Stimulated activated CD4-positive, alpha-beta T cell treated with anti-CD3 and anti-CD28 coated beads, Interleukin-4, amount 100 ng/mL, for 1 hour (primary cell): Measurements from ENCODE around the gene ESR1.
"Not testable (repeated sequence)": the region's sequence is repeated elsewhere in the genome, so short reads cannot be mapped to it uniquely, and the experiment has no call there.

Experiments
- DNase-seq: peaks from one replicate; pipeline ENCODE4 v3.0.0-alpha.2; 2020

The ESR1 gene

GRCh38 chr6:151899796-151900195 lies 92.3 kb downstream of the ESR1 start:
- not testable (repeated sequence) for DNase-seq

- DNase-seq, result no peak
Observed at GRCh38 chr6:151900256-151900655, 92.8 kb downstream of the ESR1 start.

GRCh38 chr6:151901009-151901411 lies 93.5 kb downstream of the ESR1 start:
- no peak for DNase-seq

- DNase-seq, result no peak
Observed at GRCh38 chr6:151904631-151905030, 97.1 kb downstream of the ESR1 start.

GRCh38 chr6:151905072-151905471 lies 97.6 kb downstream of the ESR1 start:
- DNase-seq, result no peak

- no peak for DNase-seq
Observed at GRCh38 chr6:151905854-151906253, 98.4 kb downstream of the ESR1 start.

GRCh38 chr6:151911401-151911800 lies 103.9 kb downstream of the ESR1 start:
- no peak for DNase-seq

GRCh38 chr6:151914484-151914883 lies 107.0 kb downstream of the ESR1 start:
- DNase-seq, result no peak

- DNase-seq, result no peak
Observed at GRCh38 chr6:151916075-151916474, 108.6 kb downstream of the ESR1 start.

- DNase-seq, result no peak
Observed at GRCh38 chr6:151916680-151917164, 109.2 kb downstream of the ESR1 start.

GRCh38 chr6:151917531-151918329 lies 110.2 kb downstream of the ESR1 start:
- no peak for DNase-seq

- no peak for DNase-seq
Observed at GRCh38 chr6:151940307-151940706, 132.8 kb downstream of the ESR1 start.

GRCh38 chr6:151948002-151948743 lies 140.7 kb downstream of the ESR1 start:
- no peak for DNase-seq

- DNase-seq, result no peak
Observed at GRCh38 chr6:151958332-151958731, 150.8 kb downstream of the ESR1 start.

GRCh38 chr6:151959086-151959485 lies 151.6 kb downstream of the ESR1 start:
- no peak for DNase-seq

GRCh38 chr6:151961809-151962208 lies 154.3 kb downstream of the ESR1 start:
- no peak for DNase-seq

- DNase-seq, result no peak
Observed at GRCh38 chr6:151962246-151962846, 154.9 kb downstream of the ESR1 start.

GRCh38 chr6:151963001-151963400 lies 155.5 kb downstream of the ESR1 start:
- no peak for DNase-seq

GRCh38 chr6:151964412-151964811 lies 156.9 kb downstream of the ESR1 start:
- not testable (repeated sequence) for DNase-seq

GRCh38 chr6:151974061-151974617 lies 166.7 kb downstream of the ESR1 start:
- DNase-seq, result no peak

- DNase-seq, result no peak
Observed at GRCh38 chr6:151975795-151976194, 168.3 kb downstream of the ESR1 start.

GRCh38 chr6:151988199-151988598 lies 180.7 kb downstream of the ESR1 start:
- DNase-seq, result not testable (repeated sequence)

GRCh38 chr6:151992091-151992490 lies 184.6 kb downstream of the ESR1 start:
- DNase-seq, result no peak
